ENCODE measurements around the gene ADCY1.

ADCY1 gene

GRCh38 chr7:45596665-45597095 is 22.5 kb downstream of the ADCY1 start:
- Histone ChIP-seq H3K4me1 (ENCODE audit: insufficient read depth, low read length) (no peaks in the 10 kb centered on the region), H3K36me3 (ENCODE audit: insufficient read depth, low read length) (no peaks in the 10 kb centered on the region), H3K9ac (ENCODE audit: low read length) (no peak overlapping the region), H3K9me3 (ENCODE audit: low read length) (no peaks in the 10 kb centered on the region), H3K27me3 (ENCODE audit: control insufficient read depth in 1 of 2, insufficient read depth in 2 of 2, low read length in 2 of 2) (no peaks in the 10 kb centered on the region), H3K4me3 (ENCODE audit: low read depth in 1 of 2, low read length in 2 of 2) (no peak overlapping the region), H3K27ac (ENCODE audit: low read depth, low read length) (no peak overlapping the region)

DNA sequence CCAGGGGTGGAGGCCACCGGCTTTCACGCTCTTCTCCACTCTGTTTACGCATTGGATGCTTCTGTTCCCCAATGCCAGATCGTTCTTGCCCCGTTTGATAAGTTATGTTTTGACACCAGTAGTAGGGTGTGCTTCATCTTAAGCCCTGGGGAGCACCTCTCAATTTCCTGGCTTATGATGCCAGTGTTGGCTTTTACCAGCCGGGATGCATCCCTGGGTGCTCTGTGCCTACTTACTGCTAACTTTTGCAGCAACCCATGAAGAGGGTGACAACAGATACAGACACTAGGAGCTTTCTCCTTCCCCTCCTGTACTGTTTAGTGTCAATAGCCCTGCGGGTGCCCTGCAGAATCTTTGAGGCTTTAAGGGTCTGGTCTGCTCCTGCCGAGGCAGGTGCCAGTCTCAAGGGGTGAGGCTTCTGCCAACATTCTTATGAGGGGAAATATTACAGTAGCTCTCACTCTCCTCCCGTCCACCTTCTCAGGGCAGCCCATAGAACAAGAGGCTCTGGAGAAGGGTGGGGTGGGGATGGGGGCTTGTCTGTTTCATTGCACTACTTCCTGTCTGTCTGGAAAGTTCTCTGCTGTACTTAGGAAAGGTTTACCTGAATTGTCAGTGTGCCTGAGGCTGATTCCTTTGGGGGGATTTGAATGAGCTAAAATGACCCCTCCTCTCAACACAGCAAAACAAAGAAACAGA is 23.3 kb downstream of the ADCY1 start:
- no peak overlapping the region for H3K27ac ChIP-seq (ENCODE audit: low read depth, low read length)
- H3K27me3 ChIP-seq (ENCODE audit: control insufficient read depth in 1 of 2, insufficient read depth in 2 of 2, low read length in 2 of 2) = no peaks in the 10 kb centered on the region
- no peaks in the 10 kb centered on the region for H3K4me1 ChIP-seq (ENCODE audit: insufficient read depth, low read length)
- H3K9me3 ChIP-seq (ENCODE audit: low read length) = no peaks in the 10 kb centered on the region
- no peak overlapping the region for H3K4me3 ChIP-seq (ENCODE audit: low read depth in 1 of 2, low read length in 2 of 2)
- no peaks in the 10 kb centered on the region for H3K36me3 ChIP-seq (ENCODE audit: insufficient read depth, low read length)
- no peak overlapping the region for H3K9ac ChIP-seq (ENCODE audit: low read length)

- Histone ChIP-seq H3K4me3 (ENCODE audit: low read depth in 1 of 2, low read length in 2 of 2) (no peak overlapping the region), H3K9me3 (ENCODE audit: low read length) (no peaks in the 10 kb centered on the region), H3K36me3 (ENCODE audit: insufficient read depth, low read length) (no peaks in the 10 kb centered on the region), H3K9ac (ENCODE audit: low read length) (no peak overlapping the region), H3K4me1 (ENCODE audit: insufficient read depth, low read length) (no peaks in the 10 kb centered on the region), H3K27ac (ENCODE audit: low read depth, low read length) (no peak overlapping the region), H3K27me3 (ENCODE audit: control insufficient read depth in 1 of 2, insufficient read depth in 2 of 2, low read length in 2 of 2) (no peaks in the 10 kb centered on the region)
Measured at GRCh38 chr7:45598886-45599520, 24.8 kb downstream of the ADCY1 start.

DNA sequence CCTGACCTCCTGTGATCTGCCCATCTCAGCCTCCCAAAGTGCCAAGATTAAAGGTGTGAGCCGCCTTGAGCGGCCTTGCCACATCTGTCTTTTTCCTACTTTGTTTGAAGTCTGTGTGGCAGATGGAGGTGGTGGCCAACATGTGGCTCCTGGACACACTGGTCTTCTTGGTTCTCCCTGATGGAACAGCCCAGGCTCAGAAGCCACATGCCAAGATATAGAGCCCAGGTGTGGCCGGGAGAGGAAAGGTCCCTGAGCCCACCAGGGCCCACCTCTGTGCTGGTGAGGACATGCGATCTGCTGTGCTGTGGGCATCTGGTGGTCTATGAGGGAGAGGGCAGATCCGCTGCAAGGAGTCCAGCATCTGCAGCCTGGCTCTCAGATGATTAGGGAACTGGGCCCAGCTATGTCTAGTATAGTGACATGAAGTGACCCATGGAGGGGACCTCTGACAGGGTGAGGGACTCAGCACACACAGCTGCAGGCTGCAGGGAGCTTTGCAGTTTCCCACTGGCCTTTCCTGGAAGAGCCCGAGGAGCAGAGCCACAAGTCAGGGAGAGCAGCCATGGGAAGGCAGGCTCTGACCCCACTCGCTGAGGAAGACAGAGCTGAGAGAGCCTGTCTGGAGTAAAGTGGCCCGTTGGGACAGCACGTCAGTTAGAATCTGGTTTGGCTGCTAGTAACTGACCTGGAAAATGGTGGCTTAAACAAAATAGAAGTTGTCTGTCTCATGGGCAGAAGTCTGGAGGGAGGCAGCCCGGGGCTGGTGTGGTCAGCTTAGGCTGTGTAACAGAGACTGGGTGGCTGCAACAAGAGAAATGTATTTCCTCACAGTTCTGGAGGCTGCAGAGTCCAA is 25.9 kb downstream of the ADCY1 start:
- no peak overlapping the region for H3K9ac ChIP-seq (ENCODE audit: low read length)
- no peaks in the 10 kb centered on the region for H3K4me1 ChIP-seq (ENCODE audit: insufficient read depth, low read length)
- H3K36me3 ChIP-seq (ENCODE audit: insufficient read depth, low read length) = no peaks in the 10 kb centered on the region
- H3K27ac ChIP-seq (ENCODE audit: low read depth, low read length) = no peak overlapping the region
- H3K27me3 ChIP-seq (ENCODE audit: control insufficient read depth in 1 of 2, insufficient read depth in 2 of 2, low read length in 2 of 2) = no peaks in the 10 kb centered on the region
- H3K9me3 ChIP-seq (ENCODE audit: low read length) = no peaks in the 10 kb centered on the region
- H3K4me3 ChIP-seq (ENCODE audit: low read depth in 1 of 2, low read length in 2 of 2) = no peak overlapping the region

DNA sequence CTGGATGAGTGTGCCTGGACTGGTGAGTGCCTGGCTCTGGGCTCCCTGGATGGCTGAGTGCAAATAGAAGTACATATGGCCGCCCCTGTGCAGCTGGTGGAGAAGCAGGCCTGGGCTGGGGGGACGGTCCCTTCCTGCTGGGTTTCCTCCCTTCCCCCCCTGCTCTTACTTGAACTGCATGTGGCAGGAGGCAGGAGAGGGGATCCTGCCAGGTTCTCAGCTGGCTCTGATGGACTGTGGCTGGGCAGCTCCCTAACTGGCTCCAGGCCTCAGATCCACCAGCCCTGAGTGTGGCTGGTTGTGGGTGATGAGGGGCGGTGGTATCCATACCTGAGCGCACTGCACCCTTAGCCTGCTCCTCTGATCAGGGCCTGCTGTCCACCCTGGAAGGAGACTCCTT is 26.9 kb downstream of the ADCY1 start:
- Histone ChIP-seq H3K9me3 (ENCODE audit: low read length) (no peaks in the 10 kb centered on the region), H3K36me3 (ENCODE audit: insufficient read depth, low read length) (no peaks in the 10 kb centered on the region), H3K27me3 (ENCODE audit: control insufficient read depth in 1 of 2, insufficient read depth in 2 of 2, low read length in 2 of 2) (no peaks in the 10 kb centered on the region), H3K4me3 (ENCODE audit: low read depth in 1 of 2, low read length in 2 of 2) (no peak overlapping the region), H3K27ac (ENCODE audit: low read depth, low read length) (no peak overlapping the region), H3K9ac (ENCODE audit: low read length) (no peak overlapping the region), H3K4me1 (ENCODE audit: insufficient read depth, low read length) (no peaks in the 10 kb centered on the region)

DNA sequence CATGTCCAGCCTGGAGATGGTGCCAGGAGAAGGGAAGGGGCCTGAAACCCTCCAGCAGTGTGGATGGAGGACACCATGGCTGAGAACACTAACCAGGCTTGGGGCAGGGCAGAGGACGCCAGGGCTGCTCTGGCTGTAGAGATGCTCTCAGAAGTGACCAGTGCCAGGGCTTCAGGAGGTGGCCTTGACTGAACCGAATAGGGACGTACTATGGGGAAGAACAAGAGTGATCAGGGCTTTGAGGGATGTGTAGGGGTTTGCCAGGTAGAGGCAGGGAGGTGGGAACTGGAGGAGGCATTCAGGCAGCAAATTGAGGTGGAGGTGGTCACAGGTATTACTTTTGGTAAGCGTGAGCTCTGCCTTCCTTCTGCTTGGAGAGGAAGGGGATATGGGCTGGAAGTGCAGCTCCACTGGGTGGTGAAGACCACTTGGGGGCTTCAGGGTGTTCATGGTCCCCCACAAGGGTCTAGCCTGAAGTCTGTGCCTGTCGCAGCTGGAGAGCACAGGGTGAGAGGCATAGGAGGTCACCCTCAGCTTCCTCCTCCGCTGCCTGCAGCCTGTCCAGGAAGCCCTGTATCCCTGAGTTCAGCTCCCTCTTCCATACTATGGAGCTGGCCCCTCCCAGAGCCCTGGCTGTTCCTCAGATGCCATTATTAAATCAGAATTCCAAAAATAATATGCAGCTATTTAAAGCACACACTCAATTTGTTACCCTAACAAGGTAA is 27.8 kb downstream of the ADCY1 start:
- H3K36me3 ChIP-seq (ENCODE audit: insufficient read depth, low read length) = no peaks in the 10 kb centered on the region
- no peaks in the 10 kb centered on the region for H3K4me1 ChIP-seq (ENCODE audit: insufficient read depth, low read length)
- H3K9me3 ChIP-seq (ENCODE audit: low read length) = no peaks in the 10 kb centered on the region
- H3K9ac ChIP-seq (ENCODE audit: low read length) = no peak overlapping the region
- H3K27ac ChIP-seq (ENCODE audit: low read depth, low read length) = no peak overlapping the region
- no peak overlapping the region for H3K4me3 ChIP-seq (ENCODE audit: low read depth in 1 of 2, low read length in 2 of 2)
- H3K27me3 ChIP-seq (ENCODE audit: control insufficient read depth in 1 of 2, insufficient read depth in 2 of 2, low read length in 2 of 2) = no peaks in the 10 kb centered on the region

DNA sequence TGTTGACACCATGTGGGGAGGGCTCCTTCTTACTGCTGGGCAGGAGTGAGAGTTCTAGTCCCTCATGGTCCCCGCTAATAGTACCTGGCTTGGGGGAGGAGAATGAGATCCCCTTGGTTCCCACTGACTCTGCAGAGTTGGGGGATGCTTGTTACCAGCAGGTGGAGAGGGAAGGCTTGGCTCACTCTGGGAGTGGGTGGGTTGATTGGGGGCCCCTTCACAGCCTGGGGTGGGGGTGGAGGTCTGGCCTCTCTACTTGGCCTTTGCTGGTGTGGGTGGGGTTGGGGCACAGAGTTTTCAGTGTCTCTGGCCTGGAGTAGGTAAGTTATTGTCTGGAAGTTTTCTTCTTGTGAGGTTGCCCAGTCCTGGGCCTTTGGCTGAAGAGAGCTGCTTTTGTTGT is 31.9 kb downstream of the ADCY1 start:
- H3K4me1 ChIP-seq (ENCODE audit: insufficient read depth, low read length) = no peaks in the 10 kb centered on the region
- H3K4me3 ChIP-seq (ENCODE audit: low read depth in 1 of 2, low read length in 2 of 2) = no peak overlapping the region
- H3K9ac ChIP-seq (ENCODE audit: low read length) = no peak overlapping the region
- H3K27ac ChIP-seq (ENCODE audit: low read depth, low read length) = no peak overlapping the region
- no peaks in the 10 kb centered on the region for H3K36me3 ChIP-seq (ENCODE audit: insufficient read depth, low read length)
- no peaks in the 10 kb centered on the region for H3K27me3 ChIP-seq (ENCODE audit: control insufficient read depth in 1 of 2, insufficient read depth in 2 of 2, low read length in 2 of 2)
- no peaks in the 10 kb centered on the region for H3K9me3 ChIP-seq (ENCODE audit: low read length)

GRCh38 chr7:45606931-45607330 is 32.8 kb downstream of the ADCY1 start:
- Histone ChIP-seq H3K9ac (ENCODE audit: low read length) (no peak overlapping the region), H3K4me1 (ENCODE audit: insufficient read depth, low read length) (no peaks in the 10 kb centered on the region), H3K36me3 (ENCODE audit: insufficient read depth, low read length) (no peaks in the 10 kb centered on the region), H3K9me3 (ENCODE audit: low read length) (no peaks in the 10 kb centered on the region), H3K27ac (ENCODE audit: low read depth, low read length) (no peak overlapping the region), H3K27me3 (ENCODE audit: control insufficient read depth in 1 of 2, insufficient read depth in 2 of 2, low read length in 2 of 2) (no peaks in the 10 kb centered on the region), H3K4me3 (ENCODE audit: low read depth in 1 of 2, low read length in 2 of 2) (no peak overlapping the region)

GRCh38 chr7:45609180-45609579 is 35.0 kb downstream of the ADCY1 start:
- Histone ChIP-seq H3K4me3 (ENCODE audit: low read depth in 1 of 2, low read length in 2 of 2) (no peak overlapping the region), H3K27me3 (ENCODE audit: control insufficient read depth in 1 of 2, insufficient read depth in 2 of 2, low read length in 2 of 2) (no peaks in the 10 kb centered on the region), H3K9me3 (ENCODE audit: low read length) (no peaks in the 10 kb centered on the region), H3K36me3 (ENCODE audit: insufficient read depth, low read length) (no peaks in the 10 kb centered on the region), H3K4me1 (ENCODE audit: insufficient read depth, low read length) (no peaks in the 10 kb centered on the region), H3K9ac (ENCODE audit: low read length) (no peak overlapping the region), H3K27ac (ENCODE audit: low read depth, low read length) (no peak overlapping the region)

DNA sequence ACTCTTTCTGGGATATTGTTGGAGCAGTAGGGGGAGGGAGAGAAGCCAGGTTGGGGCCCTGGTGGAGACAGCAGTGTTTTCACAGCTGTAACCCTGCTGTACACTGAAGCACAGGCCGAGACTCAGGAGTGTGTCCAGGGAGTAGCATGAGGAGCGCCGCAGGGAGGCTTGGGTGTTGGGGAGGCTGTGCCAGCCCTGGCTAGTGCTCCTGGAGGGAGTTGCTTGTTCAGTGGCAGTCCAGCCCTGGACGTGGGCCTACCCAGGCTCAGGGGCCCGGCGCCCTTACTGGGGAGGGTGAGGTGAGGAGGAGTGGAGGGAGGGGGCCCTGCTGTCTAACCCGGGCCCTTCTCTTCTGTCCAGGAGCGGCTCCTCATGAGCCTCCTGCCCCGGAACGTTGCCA is 35.9 kb downstream of the ADCY1 start:
- H3K9ac ChIP-seq (ENCODE audit: low read length) = no peak overlapping the region
- no peak overlapping the region for H3K27ac ChIP-seq (ENCODE audit: low read depth, low read length)
- H3K4me3 ChIP-seq (ENCODE audit: low read depth in 1 of 2, low read length in 2 of 2) = no peak overlapping the region
- H3K9me3 ChIP-seq (ENCODE audit: low read length) = peaks cover 4% of the 10 kb centered on the region
- no peaks in the 10 kb centered on the region for H3K36me3 ChIP-seq (ENCODE audit: insufficient read depth, low read length)
- no peaks in the 10 kb centered on the region for H3K4me1 ChIP-seq (ENCODE audit: insufficient read depth, low read length)
- H3K27me3 ChIP-seq (ENCODE audit: control insufficient read depth in 1 of 2, insufficient read depth in 2 of 2, low read length in 2 of 2) = no peaks in the 10 kb centered on the region

DNA sequence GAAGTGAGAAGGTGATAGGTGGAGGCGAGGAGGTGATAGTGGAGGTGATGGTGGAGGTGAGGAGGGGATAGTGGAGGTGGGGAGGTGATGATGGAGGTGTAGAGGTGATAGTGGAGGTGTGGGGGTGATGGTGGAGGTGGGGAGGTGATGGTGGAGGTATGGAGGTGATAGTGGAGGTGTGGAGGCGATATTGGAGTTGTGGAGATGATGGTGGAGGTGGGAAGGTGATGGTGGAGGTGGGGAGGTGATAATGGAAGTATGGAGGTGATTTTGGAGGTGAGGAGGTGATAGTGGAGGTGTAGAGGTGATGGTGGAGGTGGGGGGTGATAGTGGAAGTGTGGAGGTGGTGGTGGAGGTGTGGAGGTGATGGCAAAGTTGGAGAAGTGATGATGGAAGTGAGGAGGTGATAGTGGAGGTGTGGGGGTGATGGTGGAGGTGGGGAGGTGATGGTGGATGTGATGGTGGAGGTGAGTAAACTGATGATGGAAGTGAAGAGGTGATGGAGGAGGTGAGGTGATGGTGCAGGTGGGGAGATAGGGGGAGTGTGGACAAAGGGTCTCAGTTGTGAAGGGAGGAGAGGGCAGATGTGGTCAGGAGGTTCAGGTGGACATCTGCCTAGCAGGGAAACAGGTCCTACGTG is 36.6 kb downstream of the ADCY1 start:
- Histone ChIP-seq H3K9me3 (ENCODE audit: low read length) (peaks cover 4% of the 10 kb centered on the region), H3K4me3 (ENCODE audit: low read depth in 1 of 2, low read length in 2 of 2) (no peak overlapping the region), H3K27me3 (ENCODE audit: control insufficient read depth in 1 of 2, insufficient read depth in 2 of 2, low read length in 2 of 2) (no peaks in the 10 kb centered on the region), H3K9ac (ENCODE audit: low read length) (no peak overlapping the region), H3K4me1 (ENCODE audit: insufficient read depth, low read length) (no peaks in the 10 kb centered on the region), H3K27ac (ENCODE audit: low read depth, low read length) (no peak overlapping the region), H3K36me3 (ENCODE audit: insufficient read depth, low read length) (no peaks in the 10 kb centered on the region)
